Coronary artery (tissue), 2 donors: ENCODE measurements around the gene ATP6V1G1.

ENCODE experiments used
- DNase-seq: peaks from one replicate; pipeline ENCODE4 v3.0.0-alpha.2; 2017; ENCODE audit warnings: low spot score
- H3K27ac ChIP-seq, 2 donors: fragments of 200-600 bp; sonication (generic); one replicate each; pipeline ENCODE4 v1.5.1; 2016 to 2019
- H3K4me3 ChIP-seq: fragments of 200-600 bp; sonication (generic); 2 replicates; pipeline ENCODE4 v1.5.1; 2016; ENCODE audit warnings: mild to moderate bottlenecking, moderate library complexity
- CTCF ChIP-seq: fragments of 200-600 bp; sonication (generic); IDR thresholded peaks from one replicate; pipeline ENCODE4 v1.5.1; 2019; ENCODE audit warnings: antibody characterized with exemption

The ATP6V1G1 gene

GRCh38 chr9:114621975-114622609 is 34.5 kb downstream of the ATP6V1G1 start:
- no peak for DNase-seq
- Histone ChIP-seq H3K27ac (no peak overlapping the region), H3K4me3 (no peak overlapping the region)
- no peak for TF ChIP-seq CTCF

GRCh38 chr9:114624677-114625076 is 37.1 kb downstream of the ATP6V1G1 start:
- H3K27ac ChIP-seq: no peak overlapping the region
- no peak overlapping the region for H3K4me3 ChIP-seq
- DNase-seq: no peak
- TF ChIP-seq CTCF: no peak

GRCh38 chr9:114626415-114627020 is 38.9 kb downstream of the ATP6V1G1 start:
- DNase-seq: no peak
- H3K27ac ChIP-seq: no peak overlapping the region
- no peak for TF ChIP-seq CTCF
- H3K4me3 ChIP-seq: no peak overlapping the region

- no peak for DNase-seq
- no peak overlapping the region for H3K4me3 ChIP-seq
- no peak overlapping the region for H3K27ac ChIP-seq
- no peak for TF ChIP-seq CTCF
Measured at GRCh38 chr9:114627553-114627952, 40.0 kb downstream of the ATP6V1G1 start.

GRCh38 chr9:114629563-114630090 is 42.1 kb downstream of the ATP6V1G1 start:
- DNase-seq: no peak

GRCh38 chr9:114631166-114631565 is 43.6 kb downstream of the ATP6V1G1 start:
- Histone ChIP-seq H3K27ac (no peak overlapping the region), H3K4me3 (no peak overlapping the region)
- DNase-seq: no peak

More at GRCh38 chr9:114629563-114630090, 42.1 kb downstream of the ATP6V1G1 start:
- no peak for TF ChIP-seq CTCF
- H3K4me3 ChIP-seq: no peak overlapping the region
- no peak overlapping the region for H3K27ac ChIP-seq

More at GRCh38 chr9:114631166-114631565, 43.6 kb downstream of the ATP6V1G1 start:
- no peak for TF ChIP-seq CTCF
